ENCODE measurements around the gene GABARAPL1.

DNA sequence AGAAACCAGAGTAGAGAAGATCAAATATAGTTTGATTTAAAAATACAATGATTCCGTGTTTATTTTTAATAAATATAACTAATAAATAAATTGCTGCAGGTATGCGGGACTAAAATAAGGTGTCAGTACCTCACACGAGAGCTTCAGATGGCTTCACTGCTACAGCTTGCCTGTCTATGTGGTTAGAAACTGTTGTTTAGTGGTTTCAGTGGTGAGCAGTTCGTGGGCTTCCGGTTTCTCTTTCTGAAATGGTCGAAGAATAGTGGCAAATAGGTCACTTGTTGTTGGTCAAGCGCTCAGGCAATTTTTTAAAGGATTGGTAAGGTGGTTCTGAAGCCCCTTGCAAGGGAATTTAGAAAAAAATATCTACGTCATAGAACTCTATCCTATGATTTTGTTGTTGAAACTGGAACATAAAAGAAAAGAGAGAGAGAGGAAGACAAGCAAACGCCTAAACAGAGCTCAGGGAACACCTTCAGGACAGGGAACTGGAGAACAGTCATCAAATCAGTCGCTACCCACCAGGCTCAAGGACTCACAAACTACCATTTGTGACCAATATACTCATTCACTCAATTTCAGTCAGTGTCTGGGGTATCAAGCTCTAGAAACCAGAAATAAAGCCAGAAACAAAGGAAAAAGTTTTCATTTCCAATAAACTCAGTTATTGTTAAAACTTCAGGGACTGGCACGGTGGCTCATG lies 31.3 kb downstream of the GABARAPL1 start:
- TF ChIP-seq CTCF (conservative IDR thresholded peaks at IDR 0.05; ENCODE audit: low read length): no peak
- no peak for TF ChIP-seq EZH2phosphoT487 (IDR thresholded peaks at IDR 0.05; ENCODE audit: borderline replicate concordance)

Data from Loucy (cell line).